ENCODE measurements around the gene TPRX2.
"Not testable (repeated sequence)": the region's sequence is repeated elsewhere in the genome, so short reads cannot be mapped to it uniquely, and the experiment has no call there.

Gene TPRX2

DNA sequence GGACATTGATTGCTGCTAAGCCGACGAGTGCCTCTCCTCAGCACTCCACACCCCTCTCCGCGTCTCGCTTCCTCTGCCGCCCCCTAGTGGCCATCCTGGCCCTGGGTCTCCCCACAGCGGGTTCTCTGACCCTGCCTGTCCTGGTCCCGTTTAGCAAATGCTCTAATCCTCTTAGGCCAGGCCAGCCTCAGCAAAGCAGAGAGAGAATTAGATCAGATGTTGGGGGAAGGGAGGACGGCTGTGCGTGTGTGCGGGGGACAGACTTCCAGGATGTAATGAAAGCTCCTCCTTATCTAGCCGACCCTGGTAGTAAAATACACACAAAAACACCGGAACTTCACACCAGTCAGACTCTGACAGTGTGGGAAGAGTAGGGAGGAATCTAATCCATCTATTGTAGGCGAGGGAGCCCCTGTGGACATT lies 4.5 kb downstream of the TPRX2 start:
- peak; percentile 78 for DNase-seq

DNA sequence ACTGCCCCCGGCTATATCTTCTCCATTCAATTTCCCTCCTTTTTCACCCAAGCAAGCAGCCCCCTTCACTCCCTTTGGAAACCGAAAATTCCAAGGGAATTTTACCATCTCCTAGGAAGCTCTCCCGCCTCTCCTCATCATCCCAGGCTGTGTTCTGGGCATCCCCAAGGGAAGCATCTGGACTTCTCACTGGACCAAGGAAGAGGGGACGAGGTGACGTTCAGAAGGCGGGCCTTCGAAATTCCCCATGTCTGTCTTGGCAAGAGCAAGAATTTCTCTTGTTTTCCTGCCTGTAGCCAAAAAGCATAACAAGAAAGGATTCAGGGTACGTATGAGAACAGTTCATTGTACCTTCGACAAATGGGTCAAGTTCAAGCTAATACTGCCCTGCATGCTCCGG lies 6.1 kb downstream of the TPRX2 start:
- no peak for DNase-seq

DNA sequence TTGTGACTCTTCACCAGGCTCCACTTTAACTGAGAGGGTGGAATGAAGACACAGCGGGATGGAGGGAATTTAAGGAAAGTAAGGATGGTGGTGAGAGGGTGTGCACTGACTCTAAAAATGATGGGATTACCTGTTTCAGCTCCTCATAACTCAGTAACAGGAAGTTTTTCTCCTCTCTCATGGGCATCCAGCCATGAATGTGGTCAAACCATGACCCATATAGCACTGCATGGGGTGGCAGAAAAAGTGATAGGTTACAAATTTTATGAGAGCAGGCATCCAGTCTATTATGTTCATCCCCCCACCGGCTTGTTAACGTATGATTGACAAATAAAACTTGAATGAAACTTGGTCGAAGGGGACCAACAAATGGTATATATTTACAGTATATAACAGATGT lies 19.9 kb downstream of the TPRX2 start:
- DNase-seq: no peak

DNA sequence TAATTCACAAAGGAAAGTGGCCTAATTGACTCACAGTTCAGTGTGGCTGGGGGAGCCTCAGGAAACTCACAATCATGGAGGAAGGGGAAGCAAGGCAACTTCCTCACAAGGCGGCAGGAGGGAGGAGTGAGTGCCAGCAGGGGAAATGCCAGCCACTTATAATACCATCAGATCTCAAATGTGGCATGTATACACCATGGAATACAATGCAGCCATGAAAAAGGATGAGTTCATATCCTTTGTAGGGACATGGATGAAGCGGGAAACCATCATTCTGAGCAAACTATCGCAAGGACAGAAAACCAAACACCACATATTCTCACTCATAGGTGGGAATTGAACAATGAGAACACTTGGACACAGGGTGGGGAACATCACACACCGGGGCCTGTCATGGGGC lies 20.4 kb downstream of the TPRX2 start:
- DNase-seq: not testable (repeated sequence)

GRCh38 chr19:47881757-47882156 lies 22.7 kb downstream of the TPRX2 start:
- no peak for DNase-seq

DNA sequence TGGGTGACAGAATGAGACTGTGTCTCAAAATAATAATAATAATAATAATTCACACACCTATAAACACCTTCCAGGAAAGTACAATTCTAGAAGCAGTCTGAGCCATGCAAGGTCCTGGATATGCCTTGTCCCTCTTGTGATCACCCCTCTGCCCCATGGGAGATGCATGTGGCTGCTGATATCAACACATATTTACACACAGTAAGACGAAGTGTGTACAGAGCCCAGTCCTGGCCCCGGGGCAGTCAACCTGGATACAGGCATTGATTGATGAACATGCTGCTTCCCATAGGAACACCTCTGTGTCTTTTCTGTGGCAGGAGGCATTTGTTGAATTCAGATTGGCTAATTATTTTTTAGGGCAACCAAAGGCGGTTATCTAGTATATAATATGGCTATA lies 23.9 kb downstream of the TPRX2 start:
- no peak for DNase-seq

- DNase-seq: peak; percentile 49
Observed at GRCh38 chr19:47885067-47885463, 26.0 kb downstream of the TPRX2 start.

DNA sequence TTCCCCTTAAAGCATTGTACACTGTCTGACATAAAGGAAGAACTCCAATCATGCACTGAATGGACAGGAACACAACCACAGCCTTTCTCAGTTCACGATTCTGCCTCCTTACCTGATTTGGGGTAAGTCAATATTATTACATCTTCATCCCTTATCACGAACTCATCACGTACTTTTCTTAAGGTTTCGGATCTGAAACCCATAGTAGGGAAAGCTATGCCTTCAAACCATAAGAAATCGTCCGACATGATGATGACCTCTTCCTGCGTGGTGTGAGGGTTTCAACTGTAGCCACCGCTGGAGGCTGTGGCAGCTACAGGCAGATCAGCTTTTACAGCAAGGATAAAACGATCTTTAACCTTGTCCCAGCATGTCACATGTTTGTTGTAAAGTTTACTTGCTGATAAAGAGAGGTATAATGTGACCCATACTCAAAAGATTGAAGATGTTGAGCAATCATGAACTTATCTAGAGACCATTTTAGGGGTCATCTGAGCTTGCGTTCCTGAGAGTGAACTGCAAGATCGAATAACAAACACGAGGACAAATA lies 27.1 kb downstream of the TPRX2 start, which contains the start of gene SULT2A1:
Gene SULT2A1 (minus strand): TSS at position 306 of the 550 bp plus-strand sequence. CDS start 58 bp downstream, at position 248.
- no peak for DNase-seq

- no peak for DNase-seq
Observed at GRCh38 chr19:47890865-47891621, 32.0 kb downstream of the TPRX2 start.

GRCh38 chr19:47891622-47891922 lies 32.5 kb downstream of the TPRX2 start:
- no peak for DNase-seq

GRCh38 chr19:47891923-47892666 lies 33.1 kb downstream of the TPRX2 start:
- no peak for DNase-seq

DNA sequence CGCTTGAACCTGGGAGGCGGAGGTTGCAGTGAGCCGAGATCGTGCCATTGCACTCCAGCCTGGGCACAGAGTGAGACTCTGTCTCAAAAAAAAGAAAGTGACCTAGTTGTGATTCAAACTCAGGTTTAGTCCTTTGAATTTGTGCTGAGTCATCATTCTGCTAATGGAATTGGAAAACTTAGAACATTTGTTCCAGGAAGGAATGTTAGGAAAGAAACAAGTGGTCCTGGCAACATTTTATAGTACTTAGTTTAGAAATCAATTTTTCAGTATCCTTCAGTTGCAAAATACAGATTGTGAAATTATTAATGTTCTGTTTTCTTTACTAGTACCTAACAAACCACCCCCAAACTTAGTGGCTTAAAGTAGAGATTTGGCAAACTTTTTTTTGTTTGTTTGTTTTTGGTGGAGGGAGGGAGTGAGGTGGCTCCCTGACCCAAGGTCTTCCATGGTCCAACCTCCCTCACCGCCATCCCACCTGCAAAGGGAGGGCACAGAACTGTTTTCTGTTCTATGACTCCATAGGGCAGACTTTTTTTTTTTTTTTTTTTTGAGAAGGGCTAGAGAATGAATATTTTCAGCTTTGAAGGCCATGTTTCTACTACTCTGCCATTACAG lies 36.2 kb downstream of the TPRX2 start:
- no peak for DNase-seq

GRCh38 chr19:47896019-47896418 lies 37.0 kb downstream of the TPRX2 start:
- no peak for DNase-seq

DNA sequence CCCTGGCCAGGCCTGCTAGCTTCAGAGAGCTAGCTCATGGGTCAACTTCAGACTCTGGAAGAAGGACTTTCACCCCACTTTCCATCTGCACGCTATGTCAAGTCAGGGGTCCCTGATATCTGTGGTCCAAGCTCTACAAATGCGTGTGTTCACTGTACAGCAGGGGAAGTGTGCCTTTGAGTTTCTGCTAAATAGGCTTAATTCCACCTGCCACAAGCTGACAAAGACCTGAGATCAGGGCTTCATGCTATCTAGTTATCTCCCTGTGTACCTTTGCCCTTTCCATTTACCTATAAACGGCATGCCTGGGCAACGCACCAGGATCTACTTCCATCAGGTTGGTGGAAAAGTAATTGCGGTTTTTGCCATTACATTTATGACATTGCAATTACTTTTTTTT lies 37.7 kb downstream of the TPRX2 start:
- DNase-seq: no peak

- no peak for DNase-seq
Observed at GRCh38 chr19:47897861-47898260, 38.8 kb downstream of the TPRX2 start.

DNA sequence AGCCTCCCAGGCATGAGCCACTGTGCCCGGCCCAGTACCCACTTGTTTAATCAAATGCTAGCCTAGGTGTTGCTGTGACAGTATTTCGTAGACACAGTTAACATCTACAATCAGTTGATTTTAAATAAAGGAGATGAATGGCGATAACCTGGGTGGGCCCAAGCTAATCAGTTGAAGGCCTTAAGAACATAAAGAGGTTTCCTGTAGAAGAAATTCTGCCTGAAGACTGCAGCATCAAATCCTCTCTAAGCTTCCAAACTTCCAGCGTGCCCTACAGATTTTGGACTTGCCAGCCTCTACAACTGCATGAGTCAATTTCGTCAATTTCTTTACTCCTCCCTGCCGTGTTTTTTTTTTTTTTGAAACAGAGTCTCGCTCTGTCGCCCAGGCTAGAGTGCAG lies 40.3 kb downstream of the TPRX2 start:
- no peak for DNase-seq

DNA sequence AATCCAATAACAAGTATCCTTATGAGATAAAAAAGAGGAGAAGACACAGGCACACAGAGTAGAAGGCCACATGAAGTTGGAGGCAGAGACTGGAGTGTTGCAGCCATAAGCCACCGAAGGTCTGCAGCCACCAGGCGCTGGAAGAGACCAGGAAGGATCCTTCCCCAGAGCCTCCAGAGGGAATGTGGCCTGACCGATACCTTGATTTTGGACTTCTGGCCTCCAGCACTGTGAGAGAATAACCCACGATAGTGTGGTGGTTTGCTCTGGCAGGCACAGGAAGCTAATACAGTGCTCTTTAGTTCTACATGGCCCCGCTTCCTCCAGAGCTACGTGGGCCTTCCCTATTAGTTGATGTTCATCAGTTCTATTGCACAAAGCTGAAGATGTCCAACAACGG lies 42.3 kb downstream of the TPRX2 start:
- no peak for DNase-seq

- not testable (repeated sequence) for DNase-seq
Observed at GRCh38 chr19:47909350-47909749, 50.3 kb downstream of the TPRX2 start.

DNA sequence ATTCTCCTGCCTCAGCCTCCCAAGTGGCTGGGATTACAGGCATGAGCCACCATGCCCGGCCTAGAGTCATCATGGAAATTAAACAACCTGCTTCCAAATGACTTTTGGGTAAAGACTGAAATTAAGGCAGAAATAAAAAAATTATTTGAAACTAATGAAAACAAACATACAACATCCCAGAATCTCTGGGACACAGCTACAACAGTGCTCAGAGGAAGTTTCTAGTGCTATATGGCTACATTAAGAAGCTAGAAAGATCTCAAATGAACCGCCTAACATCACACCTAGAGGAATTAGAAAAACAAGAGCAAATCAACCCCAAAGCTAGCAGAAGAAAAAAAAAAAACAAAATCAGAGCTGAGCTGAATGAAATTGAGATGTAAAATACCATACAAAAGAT lies 51.2 kb downstream of the TPRX2 start:
- not testable (repeated sequence) for DNase-seq
